HL-60 (cell line): Measurements from ENCODE around the gene MYMK.

Source experiments
- DNase-seq, 2 experiments: peaks; one replicate each; pipeline ENCODE4 v3.0.0-alpha.2; 2010 to 2020; ENCODE audit warnings: low read depth in 1 of 2, low spot score in 1 of 2
- H3K27ac ChIP-seq: fragments of 250-450 bp; sonication (Bioruptor Pico); replicated peaks from 2 replicates; pipeline ENCODE4 v1.5.1; 2020; ENCODE audit warnings: mild to moderate bottlenecking, moderate library complexity
- H3K27me3 ChIP-seq: fragments of 250-450 bp; sonication (Bioruptor Pico); 2 replicates; pipeline ENCODE4 v1.5.1; 2021; ENCODE audit warnings: mild to moderate bottlenecking, moderate library complexity; ENCODE audit not compliant: insufficient read depth, poor library complexity, severe bottlenecking
- H3K4me3 ChIP-seq: replicated peaks from 2 replicates; pipeline ENCODE4 v1.5.1; 2011; ENCODE audit warnings: mild to moderate bottlenecking, control low read depth, low read length; ENCODE audit not compliant: insufficient read depth
- CTCF ChIP-seq: IDR thresholded peaks from one replicate; pipeline ENCODE4 v1.5.1; 2011; ENCODE audit warnings: low read length, control low read depth, inconsistent platforms; ENCODE audit not compliant: insufficient read depth
- GABPA ChIP-seq: IDR thresholded peaks from 2 replicates; pipeline ENCODE4 v1.6.1; 2012; ENCODE audit warnings: low read depth
- POLR2AphosphoS5 ChIP-seq: IDR thresholded peaks from 2 replicates; pipeline ENCODE4 v1.6.1; 2012; ENCODE audit warnings: low read depth
- REST ChIP-seq: IDR thresholded peaks from 2 replicates; pipeline ENCODE4 v1.6.1; 2012; ENCODE audit warnings: low read depth; ENCODE audit not compliant: insufficient replicate concordance
- SPI1 ChIP-seq: IDR thresholded peaks from 2 replicates; pipeline ENCODE4 v1.6.1; 2012; ENCODE audit warnings: low read depth, mild to moderate bottlenecking, borderline replicate concordance

MYMK gene

GRCh38 chr9:133529457-133529856 is 4.7 kb upstream of the MYMK start:
- Histone ChIP-seq H3K27ac (no peak overlapping the region), H3K4me3 (no peak overlapping the region), H3K27me3 (peaks cover 18% of the 10 kb centered on the region)
- no peak for DNase-seq
- TF ChIP-seq REST (no peak), CTCF (no peak)

GRCh38 chr9:133528876-133529241 is 4.1 kb upstream of the MYMK start:
- TF ChIP-seq REST (no peak), SPI1 (no peak), POLR2AphosphoS5 (no peak), CTCF (no peak), GABPA (no peak)
- H3K27me3 ChIP-seq = peaks cover 12% of the 10 kb centered on the region
- H3K4me3 ChIP-seq = no peak overlapping the region
- H3K27ac ChIP-seq = no peak overlapping the region
- DNase-seq = no peak

- H3K27ac ChIP-seq = no peak overlapping the region
- H3K27me3 ChIP-seq = peaks cover 6% of the 10 kb centered on the region
- TF ChIP-seq POLR2AphosphoS5 = no peak
- no peak for TF ChIP-seq SPI1
- no peak for TF ChIP-seq CTCF
- no peak for TF ChIP-seq REST
- TF ChIP-seq GABPA = no peak
- DNase-seq = no peak
- H3K4me3 ChIP-seq = no peak overlapping the region
Measured at GRCh38 chr9:133528001-133528875, 3.5 kb upstream of the MYMK start.
